GM19397 (cell line): ENCODE results near the gene PHF21B.
"Not testable (repeated sequence)": the region's sequence is repeated elsewhere in the genome, so short reads cannot be mapped to it uniquely, and the experiment has no call there.

ENCODE experiments used
- ATAC-seq: cut with Tn5 transposase; IDR thresholded peaks from one replicate; pipeline ENCODE4 v1.9.1; 2021; ENCODE audit warnings: mild to moderate bottlenecking, moderate library complexity; ENCODE audit not compliant: unreplicated experiment

The PHF21B gene

GRCh38 chr22:44903164-44903563 lies 106.6 kb downstream of the PHF21B start:
- not testable (repeated sequence) for ATAC-seq

- ATAC-seq = no peak
Measured at GRCh38 chr22:44901301-44901700, 108.5 kb downstream of the PHF21B start.

- ATAC-seq = no peak
Measured at GRCh38 chr22:44898236-44898635, 111.6 kb downstream of the PHF21B start.

GRCh38 chr22:44895296-44896055 lies 114.3 kb downstream of the PHF21B start:
- no peak for ATAC-seq

- no peak for ATAC-seq
Measured at GRCh38 chr22:44894782-44895181, 115.0 kb downstream of the PHF21B start.

- ATAC-seq = no peak
Measured at GRCh38 chr22:44894321-44894720, 115.5 kb downstream of the PHF21B start.

- ATAC-seq = no peak
Measured at GRCh38 chr22:44893731-44894080, 116.1 kb downstream of the PHF21B start.

- no peak for ATAC-seq
Measured at GRCh38 chr22:44892803-44893730, 116.7 kb downstream of the PHF21B start.

GRCh38 chr22:44892243-44892642 lies 117.6 kb downstream of the PHF21B start:
- ATAC-seq = no peak

GRCh38 chr22:44891791-44892190 lies 118.0 kb downstream of the PHF21B start:
- ATAC-seq = no peak

GRCh38 chr22:44891293-44891747 lies 118.5 kb downstream of the PHF21B start:
- no peak for ATAC-seq

- ATAC-seq = no peak
Measured at GRCh38 chr22:44890416-44891292, 119.2 kb downstream of the PHF21B start.

- no peak for ATAC-seq
Measured at GRCh38 chr22:44889255-44889878, 120.4 kb downstream of the PHF21B start.

GRCh38 chr22:44888491-44889254 lies 121.1 kb downstream of the PHF21B start:
- no peak for ATAC-seq

- ATAC-seq = no peak
Measured at GRCh38 chr22:44887941-44888366, 121.9 kb downstream of the PHF21B start.

GRCh38 chr22:44885806-44886360 lies 123.9 kb downstream of the PHF21B start:
- no peak for ATAC-seq

GRCh38 chr22:44884968-44885805 lies 124.6 kb downstream of the PHF21B start:
- ATAC-seq = no peak

- no peak for ATAC-seq
Measured at GRCh38 chr22:44884562-44884961, 125.2 kb downstream of the PHF21B start.
